ENCODE measurements around the gene PRDM16.

PRDM16 gene

GRCh38 chr1:3106216-3106615, 37.2 kb downstream of the PRDM16 start:
- Histone ChIP-seq H2BK12ac (ENCODE audit: low read length in 2 of 2) (no peak overlapping the region), H3K4me3 (ENCODE audit: insufficient read depth in 1 of 2, low read depth in 1 of 2, low read length in 2 of 2) (no peak overlapping the region), H2BK120ac (ENCODE audit: low read depth, low read length) (no peak overlapping the region), H3K27ac (ENCODE audit: low read length, poor library complexity, severe bottlenecking) (no peak overlapping the region), H4K91ac (ENCODE audit: low read length) (no peak overlapping the region), H4K8ac (ENCODE audit: low read length) (no peak overlapping the region), H3K4me1 (ENCODE audit: control insufficient read depth, insufficient read depth, low read depth, low read length) (no peaks in the 10 kb centered on the region), H2AFZ (ENCODE audit: low read depth, low read length) (no peak overlapping the region), H3K9me3 (ENCODE audit: control insufficient read depth, low read length) (peaks cover 11% of the 10 kb centered on the region), H3K23ac (ENCODE audit: low read length in 2 of 2) (no peak overlapping the region), H3K9ac (ENCODE audit: low read length) (no peak overlapping the region), H3K4me2 (ENCODE audit: low read length, poor library complexity, severe bottlenecking) (no peak overlapping the region), H3K27me3 (ENCODE audit: control insufficient read depth in 1 of 2, insufficient read depth in 1 of 2, low read length in 2 of 2) (peaks cover 0 to 47% of the 10 kb centered on the region in 2 experiments), H2BK15ac (ENCODE audit: low read depth, poor library complexity, severe bottlenecking) (no peak overlapping the region), H3K79me1 (replicated peaks; ENCODE audit: low read length, poor library complexity, severe bottlenecking) (no peaks in the 10 kb centered on the region), H3K18ac (ENCODE audit: low read depth in 1 of 2, low read length in 2 of 2) (no peak overlapping the region), H2BK5ac (ENCODE audit: low read depth, low read length, poor library complexity, severe bottlenecking) (no peak overlapping the region), H3K36me3 (ENCODE audit: control insufficient read depth in 1 of 2, insufficient read depth in 2 of 2, low read depth in 1 of 2, low read length in 2 of 2) (no peaks in the 10 kb centered on the region), H3K14ac (ENCODE audit: low read length in 2 of 2) (no peak overlapping the region), H3K4ac (ENCODE audit: low read depth in 1 of 2, low read length in 2 of 2) (no peak overlapping the region), H2AK5ac (ENCODE audit: low read length, severe bottlenecking) (no peak overlapping the region)
- WGBS = 79% methylated on average over 8 of the region's 8 CpGs
- DNase-seq = no peak

DNA sequence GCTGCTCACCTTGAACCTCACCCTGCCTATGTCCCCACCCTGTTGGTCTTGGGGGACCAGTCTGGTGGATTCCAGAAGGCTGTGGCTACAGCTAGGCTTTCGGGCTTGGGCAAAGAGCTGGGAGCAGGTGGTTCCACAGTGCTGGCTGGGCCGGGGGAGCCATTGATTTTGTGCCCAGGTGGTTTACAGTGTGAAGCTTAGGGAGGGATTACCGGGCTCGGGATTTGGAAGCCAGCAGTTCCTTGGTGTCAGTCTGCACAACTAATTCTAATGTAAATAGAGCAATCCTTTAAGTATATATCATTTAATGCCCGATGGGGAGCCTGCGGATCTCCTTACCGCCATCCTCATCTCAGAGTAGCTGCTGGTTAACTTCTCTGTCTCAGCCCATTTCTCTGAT, 38.2 kb downstream of the PRDM16 start:
- H4K91ac ChIP-seq (ENCODE audit: low read length) = no peak overlapping the region
- DNase-seq = no peak
- 76% methylated on average over 4 of the region's 7 CpGs for WGBS

GRCh38 chr1:3109355-3109754, 40.4 kb downstream of the PRDM16 start:
- H4K91ac ChIP-seq (ENCODE audit: low read length) = no peak overlapping the region
- peaks cover 11% of the 10 kb centered on the region for H3K9me3 ChIP-seq (ENCODE audit: control insufficient read depth, low read length)
- WGBS = 69% methylated on average over 10 of the region's 12 CpGs
- no peak overlapping the region for H2BK120ac ChIP-seq (ENCODE audit: low read depth, low read length)
- DNase-seq = no peak
- H3K4me3 ChIP-seq (ENCODE audit: insufficient read depth in 1 of 2, low read depth in 1 of 2, low read length in 2 of 2) = no peak overlapping the region
- H3K27me3 ChIP-seq (ENCODE audit: control insufficient read depth in 1 of 2, insufficient read depth in 1 of 2, low read length in 2 of 2) = peaks cover 0 to 45% of the 10 kb centered on the region in 2 experiments
- no peak overlapping the region for H3K27ac ChIP-seq (ENCODE audit: low read length, poor library complexity, severe bottlenecking)
- H3K23ac ChIP-seq (ENCODE audit: low read length in 2 of 2) = no peak overlapping the region
- H2BK15ac ChIP-seq (ENCODE audit: low read depth, poor library complexity, severe bottlenecking) = no peak overlapping the region
- H2BK5ac ChIP-seq (ENCODE audit: low read depth, low read length, poor library complexity, severe bottlenecking) = no peak overlapping the region
- no peak overlapping the region for H3K4me2 ChIP-seq (ENCODE audit: low read length, poor library complexity, severe bottlenecking)
- H2AFZ ChIP-seq (ENCODE audit: low read depth, low read length) = no peak overlapping the region
- no peak overlapping the region for H2BK12ac ChIP-seq (ENCODE audit: low read length in 2 of 2)
- H4K8ac ChIP-seq (ENCODE audit: low read length) = no peak overlapping the region
- no peak overlapping the region for H2AK5ac ChIP-seq (ENCODE audit: low read length, severe bottlenecking)
- H3K79me1 ChIP-seq (replicated peaks; ENCODE audit: low read length, poor library complexity, severe bottlenecking) = no peaks in the 10 kb centered on the region
- H3K18ac ChIP-seq (ENCODE audit: low read depth in 1 of 2, low read length in 2 of 2) = no peak overlapping the region
- no peaks in the 10 kb centered on the region for H3K36me3 ChIP-seq (ENCODE audit: control insufficient read depth in 1 of 2, insufficient read depth in 2 of 2, low read depth in 1 of 2, low read length in 2 of 2)
- no peak overlapping the region for H3K14ac ChIP-seq (ENCODE audit: low read length in 2 of 2)
- no peak overlapping the region for H3K4ac ChIP-seq (ENCODE audit: low read depth in 1 of 2, low read length in 2 of 2)
- no peaks in the 10 kb centered on the region for H3K4me1 ChIP-seq (ENCODE audit: control insufficient read depth, insufficient read depth, low read depth, low read length)
- H3K9ac ChIP-seq (ENCODE audit: low read length) = no peak overlapping the region

More for the DNA sequence above, 38.2 kb downstream of the PRDM16 start:
- Histone ChIP-seq H3K4me3 (ENCODE audit: insufficient read depth in 1 of 2, low read depth in 1 of 2, low read length in 2 of 2) (no peak overlapping the region), H3K36me3 (ENCODE audit: control insufficient read depth in 1 of 2, insufficient read depth in 2 of 2, low read depth in 1 of 2, low read length in 2 of 2) (no peaks in the 10 kb centered on the region), H3K79me1 (replicated peaks; ENCODE audit: low read length, poor library complexity, severe bottlenecking) (no peaks in the 10 kb centered on the region), H4K8ac (ENCODE audit: low read length) (no peak overlapping the region), H3K9me3 (ENCODE audit: control insufficient read depth, low read length) (peaks cover 11% of the 10 kb centered on the region), H3K4me1 (ENCODE audit: control insufficient read depth, insufficient read depth, low read depth, low read length) (no peaks in the 10 kb centered on the region), H2AK5ac (ENCODE audit: low read length, severe bottlenecking) (no peak overlapping the region), H2BK120ac (ENCODE audit: low read depth, low read length) (no peak overlapping the region), H2BK15ac (ENCODE audit: low read depth, poor library complexity, severe bottlenecking) (peak overlapping the region; percentile 7), H3K27ac (ENCODE audit: low read length, poor library complexity, severe bottlenecking) (no peak overlapping the region), H3K9ac (ENCODE audit: low read length) (no peak overlapping the region), H3K14ac (ENCODE audit: low read length in 2 of 2) (no peak overlapping the region), H2AFZ (ENCODE audit: low read depth, low read length) (no peak overlapping the region), H3K27me3 (ENCODE audit: control insufficient read depth in 1 of 2, insufficient read depth in 1 of 2, low read length in 2 of 2) (peaks cover 0 to 52% of the 10 kb centered on the region in 2 experiments), H2BK12ac (ENCODE audit: low read length in 2 of 2) (no peak overlapping the region), H2BK5ac (ENCODE audit: low read depth, low read length, poor library complexity, severe bottlenecking) (no peak overlapping the region), H3K23ac (ENCODE audit: low read length in 2 of 2) (no peak overlapping the region), H3K4me2 (ENCODE audit: low read length, poor library complexity, severe bottlenecking) (no peak overlapping the region), H3K18ac (ENCODE audit: low read depth in 1 of 2, low read length in 2 of 2) (no peak overlapping the region), H3K4ac (ENCODE audit: low read depth in 1 of 2, low read length in 2 of 2) (no peak overlapping the region)

GRCh38 chr1:3111348-3112021, 42.5 kb downstream of the PRDM16 start:
- Histone ChIP-seq H3K14ac (ENCODE audit: low read length in 2 of 2) (no peak overlapping the region), H2AK5ac (ENCODE audit: low read length, severe bottlenecking) (no peak overlapping the region), H3K4ac (ENCODE audit: low read depth in 1 of 2, low read length in 2 of 2) (no peak overlapping the region), H2BK5ac (ENCODE audit: low read depth, low read length, poor library complexity, severe bottlenecking) (no peak overlapping the region), H3K9ac (ENCODE audit: low read length) (no peak overlapping the region), H3K27me3 (ENCODE audit: control insufficient read depth in 1 of 2, insufficient read depth in 1 of 2, low read length in 2 of 2) (peaks cover 0 to 45% of the 10 kb centered on the region in 2 experiments), H3K79me1 (replicated peaks; ENCODE audit: low read length, poor library complexity, severe bottlenecking) (no peaks in the 10 kb centered on the region), H3K4me1 (ENCODE audit: control insufficient read depth, insufficient read depth, low read depth, low read length) (no peaks in the 10 kb centered on the region), H3K27ac (ENCODE audit: low read length, poor library complexity, severe bottlenecking) (no peak overlapping the region), H4K91ac (ENCODE audit: low read length) (no peak overlapping the region), H2BK12ac (ENCODE audit: low read length in 2 of 2) (no peak overlapping the region), H2BK120ac (ENCODE audit: low read depth, low read length) (no peak overlapping the region), H3K23ac (ENCODE audit: low read length in 2 of 2) (no peak overlapping the region), H3K4me2 (ENCODE audit: low read length, poor library complexity, severe bottlenecking) (no peak overlapping the region), H3K36me3 (ENCODE audit: control insufficient read depth in 1 of 2, insufficient read depth in 2 of 2, low read depth in 1 of 2, low read length in 2 of 2) (no peaks in the 10 kb centered on the region), H2BK15ac (ENCODE audit: low read depth, poor library complexity, severe bottlenecking) (no peak overlapping the region), H3K4me3 (ENCODE audit: insufficient read depth in 1 of 2, low read depth in 1 of 2, low read length in 2 of 2) (no peak overlapping the region), H3K18ac (ENCODE audit: low read depth in 1 of 2, low read length in 2 of 2) (no peak overlapping the region), H3K9me3 (ENCODE audit: control insufficient read depth, low read length) (peaks cover 11% of the 10 kb centered on the region), H4K8ac (ENCODE audit: low read length) (no peak overlapping the region), H2AFZ (ENCODE audit: low read depth, low read length) (no peak overlapping the region)
- DNase-seq = no peak
- 94% methylated on average over 31 of the region's 36 CpGs for WGBS
